ENCODE data around the gene ELFN1. TPM values are rescaled to one million over a fixed set of nuclear protein-coding genes. Genes with fewer than 3 reads are reported as not detected.

Gene ELFN1
- total and polyA plus RNA-seq, 4 donors = 0.43 to 3.5 (median 3.4) TPM

- no peaks in the 10 kb centered on the region for H3K9me3 ChIP-seq (ENCODE audit: control insufficient read depth in 4 of 4, low read length in 3 of 4)
- H3K27me3 ChIP-seq (ENCODE audit: control insufficient read depth in 4 of 4, insufficient read depth in 4 of 4, low read length in 3 of 4) = no peaks in the 10 kb centered on the region
- DNase-seq (ENCODE audit: low spot score) = no peak
- H3K4me3 ChIP-seq (ENCODE audit: low read depth in 1 of 3, low read length in 3 of 3) = no peak overlapping the region
- H3K9ac ChIP-seq (ENCODE audit: low read depth in 1 of 2, low read length in 2 of 2) = no peak overlapping the region
- no peak overlapping the region for H3K27ac ChIP-seq (ENCODE audit: low read depth in 1 of 2, low read length in 2 of 2)
- H3K4me1 ChIP-seq (ENCODE audit: control insufficient read depth in 4 of 4, insufficient read depth in 4 of 4, low read length in 3 of 4) = peaks cover 0 to 9% (median 4%) of the 10 kb centered on the region in 4 donors
- 62% methylated on average over 1 of the region's 1 CpG for WGBS
- TF ChIP-seq RAD21 (IDR thresholded peaks at IDR 0.05) (no peak), SP1 (IDR thresholded peaks at IDR 0.05) (no peak), YY1 (IDR thresholded peaks at IDR 0.05) (no peak), CTCF (IDR thresholded peaks at IDR 0.05; ENCODE audit: low read depth, low read length, missing input control) (no peak), JUND (IDR thresholded peaks at IDR 0.05) (no peak), RXRA (IDR thresholded peaks at IDR 0.05) (no peak), TAF1 (conservative IDR thresholded peaks at IDR 0.05) (no peak), NR2F2 (IDR thresholded peaks at IDR 0.05) (no peak)
- TF ChIP-seq, protein P1, sequence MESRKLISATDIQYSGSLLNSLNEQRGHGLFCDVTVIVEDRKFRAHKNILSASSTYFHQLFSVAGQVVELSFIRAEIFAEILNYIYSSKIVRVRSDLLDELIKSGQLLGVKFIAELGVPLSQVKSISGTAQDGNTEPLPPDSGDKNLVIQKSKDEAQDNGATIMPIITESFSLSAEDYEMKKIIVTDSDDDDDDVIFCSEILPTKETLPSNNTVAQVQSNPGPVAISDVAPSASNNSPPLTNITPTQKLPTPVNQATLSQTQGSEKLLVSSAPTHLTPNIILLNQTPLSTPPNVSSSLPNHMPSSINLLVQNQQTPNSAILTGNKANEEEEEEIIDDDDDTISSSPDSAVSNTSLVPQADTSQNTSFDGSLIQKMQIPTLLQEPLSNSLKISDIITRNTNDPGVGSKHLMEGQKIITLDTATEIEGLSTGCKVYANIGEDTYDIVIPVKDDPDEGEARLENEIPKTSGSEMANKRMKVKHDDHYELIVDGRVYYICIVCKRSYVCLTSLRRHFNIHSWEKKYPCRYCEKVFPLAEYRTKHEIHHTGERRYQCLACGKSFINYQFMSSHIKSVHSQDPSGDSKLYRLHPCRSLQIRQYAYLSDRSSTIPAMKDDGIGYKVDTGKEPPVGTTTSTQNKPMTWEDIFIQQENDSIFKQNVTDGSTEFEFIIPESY (IDR thresholded peaks at IDR 0.05) = no peak
- H3K36me3 ChIP-seq (ENCODE audit: control insufficient read depth in 4 of 4, insufficient read depth in 3 of 4, low read depth in 1 of 4, low read length in 3 of 4) = peaks cover 0 to 5% (median 2%) of the 10 kb centered on the region in 4 donors
Observed at GRCh38 chr7:1690359-1690958, 20.4 kb downstream of the ELFN1 start.

DNA sequence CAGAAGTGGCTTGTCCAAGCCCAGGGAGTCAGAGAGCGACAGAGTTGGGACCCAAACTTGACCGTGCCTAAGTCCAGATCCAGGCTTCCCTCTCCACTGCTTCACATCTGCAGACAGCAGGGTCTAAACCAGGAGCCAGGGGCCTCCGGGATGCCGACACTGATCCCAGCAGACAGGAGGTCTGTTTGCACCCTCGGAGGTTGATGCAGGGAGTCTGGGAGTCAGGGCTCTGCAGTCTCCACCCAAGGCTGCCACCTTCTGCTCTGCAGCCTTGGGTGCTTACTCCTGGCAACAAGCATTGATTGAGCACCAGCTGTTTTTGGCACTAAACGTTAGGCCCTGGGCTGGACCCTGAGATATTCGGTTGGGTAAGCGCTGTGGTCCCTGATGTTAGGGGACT is 21.0 kb downstream of the ELFN1 start:
- DNase-seq (ENCODE audit: low spot score) = no peak
- Histone ChIP-seq H3K9ac (ENCODE audit: low read depth in 1 of 2, low read length in 2 of 2) (no peak overlapping the region), H3K4me1 (ENCODE audit: control insufficient read depth in 4 of 4, insufficient read depth in 4 of 4, low read length in 3 of 4) (peaks cover 0 to 9% (median 4%) of the 10 kb centered on the region in 4 donors), H3K36me3 (ENCODE audit: control insufficient read depth in 4 of 4, insufficient read depth in 3 of 4, low read depth in 1 of 4, low read length in 3 of 4) (peaks cover 0 to 5% (median 2%) of the 10 kb centered on the region in 4 donors), H3K27ac (ENCODE audit: low read depth in 1 of 2, low read length in 2 of 2) (no peak overlapping the region), H3K4me3 (ENCODE audit: low read depth in 1 of 3, low read length in 3 of 3) (no peak overlapping the region), H3K9me3 (ENCODE audit: control insufficient read depth in 4 of 4, low read length in 3 of 4) (no peaks in the 10 kb centered on the region), H3K27me3 (ENCODE audit: control insufficient read depth in 4 of 4, insufficient read depth in 4 of 4, low read length in 3 of 4) (no peaks in the 10 kb centered on the region)
- WGBS = 93% methylated on average over 8 of the region's 8 CpGs
- no peak for TF ChIP-seq RXRA (IDR thresholded peaks at IDR 0.05)

GRCh38 chr7:1691601-1692514 is 21.8 kb downstream of the ELFN1 start:
- 73% methylated on average over 27 of the region's 27 CpGs for WGBS
- no peak for DNase-seq (ENCODE audit: low spot score)
- Histone ChIP-seq H3K27me3 (ENCODE audit: control insufficient read depth in 4 of 4, insufficient read depth in 4 of 4, low read length in 3 of 4) (no peaks in the 10 kb centered on the region), H3K9ac (ENCODE audit: low read depth in 1 of 2, low read length in 2 of 2) (no peak overlapping the region), H3K4me1 (ENCODE audit: control insufficient read depth in 4 of 4, insufficient read depth in 4 of 4, low read length in 3 of 4) (peaks cover 0 to 9% (median 4%) of the 10 kb centered on the region in 4 donors), H3K36me3 (ENCODE audit: control insufficient read depth in 4 of 4, insufficient read depth in 3 of 4, low read depth in 1 of 4, low read length in 3 of 4) (peaks cover 0 to 5% (median 2%) of the 10 kb centered on the region in 4 donors), H3K9me3 (ENCODE audit: control insufficient read depth in 4 of 4, low read length in 3 of 4) (no peaks in the 10 kb centered on the region), H3K27ac (ENCODE audit: low read depth in 1 of 2, low read length in 2 of 2) (no peak overlapping the region), H3K4me3 (ENCODE audit: low read depth in 1 of 3, low read length in 3 of 3) (no peak overlapping the region)
- peak in 1 of 2 donors; percentile 6 for TF ChIP-seq HNF4A (conservative IDR thresholded peaks at IDR 0.05)
- TF ChIP-seq, protein P1 (IDR thresholded peaks at IDR 0.05) = no peak
- no peak for TF ChIP-seq REST (IDR thresholded peaks at IDR 0.05)
- no peak for TF ChIP-seq RAD21 (IDR thresholded peaks at IDR 0.05)
- TF ChIP-seq, protein P2, sequence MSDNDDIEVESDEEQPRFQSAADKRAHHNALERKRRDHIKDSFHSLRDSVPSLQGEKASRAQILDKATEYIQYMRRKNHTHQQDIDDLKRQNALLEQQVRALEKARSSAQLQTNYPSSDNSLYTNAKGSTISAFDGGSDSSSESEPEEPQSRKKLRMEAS (IDR thresholded peaks at IDR 0.05) = no peak
